Left kidney (tissue), 8 donors: Measurements from ENCODE around the gene SLC6A15. TPM values are rescaled to one million over a fixed set of nuclear protein-coding genes. Genes with fewer than 3 reads are reported as not detected.

Source experiments
- DNase-seq: peaks from one replicate; pipeline ENCODE4 v3.0.0-alpha.2; 2013
- long read RNA-seq, 8 donors: transcript quantifications; one replicate each; lab custom pipeline, GENCODE V29; 2026
- polyA plus RNA-seq: library from polyadenylated mRNA; unstranded; fragments of 120-200 nt; gene quantifications from one replicate; pipeline ENCODE4 v1.2.1, GENCODE V29; 2013; ENCODE audit not compliant: insufficient read length

Gene SLC6A15
- 1.1 TPM for polyA plus RNA-seq
- long read RNA-seq, donor 1, result 0 reads
- long read RNA-seq, donor 2, result 0 reads
- long read RNA-seq, donor 3, result 0 reads
- long read RNA-seq, donor 4, result 0 reads
- long read RNA-seq, donor 5, result 0 reads
- long read RNA-seq, donor 6, result 0 reads
- long read RNA-seq, donor 7, result 0 reads
- long read RNA-seq, donor 8, result 0 reads

GRCh38 chr12:84912198-84913128, at the start of gene SLC6A15:
SLC6A15 (minus strand) TSS chr12:84912799; CDS start chr12:84892120, 20,679 bp downstream.
- peak; percentile 67 for DNase-seq

DNA sequence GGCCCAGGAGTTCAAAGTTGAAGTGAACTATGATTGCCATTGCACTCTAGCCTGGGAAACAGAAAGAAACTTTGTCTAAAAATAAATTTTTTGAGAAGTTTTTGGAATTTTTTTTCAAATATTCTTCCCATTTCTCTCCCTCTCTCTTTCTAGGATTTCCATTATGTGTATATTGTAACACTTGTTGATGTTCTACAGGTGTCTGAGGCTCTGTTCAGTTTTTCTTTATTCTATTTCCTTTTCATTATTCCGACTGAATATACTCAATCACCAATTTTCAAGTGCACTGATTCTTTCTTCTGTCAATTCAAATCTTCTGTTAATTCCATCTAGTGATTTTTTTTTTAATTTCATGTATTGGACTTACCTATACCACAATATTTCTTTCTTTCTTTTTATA, 48.3 kb upstream of the SLC6A15 start:
- DNase-seq, result no peak

DNA sequence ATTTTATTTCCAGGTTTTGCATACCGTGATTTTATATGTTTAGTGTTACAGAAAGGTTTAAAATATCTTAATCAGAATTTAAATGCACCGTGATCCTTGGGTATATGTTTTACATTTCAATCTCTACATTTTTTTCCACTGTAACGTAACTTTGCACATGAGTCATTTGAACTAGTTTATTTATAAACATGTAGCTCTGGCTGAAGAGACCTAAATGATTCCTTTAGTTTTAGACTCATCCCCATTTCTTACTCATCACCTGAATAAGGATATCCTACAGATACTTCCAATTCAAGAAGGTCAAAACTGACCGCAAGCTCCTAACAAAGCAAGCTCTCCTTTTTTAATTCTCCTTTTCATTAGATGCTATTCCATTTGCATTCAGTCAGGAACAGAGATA, 42.7 kb upstream of the SLC6A15 start:
- DNase-seq, result no peak

DNA sequence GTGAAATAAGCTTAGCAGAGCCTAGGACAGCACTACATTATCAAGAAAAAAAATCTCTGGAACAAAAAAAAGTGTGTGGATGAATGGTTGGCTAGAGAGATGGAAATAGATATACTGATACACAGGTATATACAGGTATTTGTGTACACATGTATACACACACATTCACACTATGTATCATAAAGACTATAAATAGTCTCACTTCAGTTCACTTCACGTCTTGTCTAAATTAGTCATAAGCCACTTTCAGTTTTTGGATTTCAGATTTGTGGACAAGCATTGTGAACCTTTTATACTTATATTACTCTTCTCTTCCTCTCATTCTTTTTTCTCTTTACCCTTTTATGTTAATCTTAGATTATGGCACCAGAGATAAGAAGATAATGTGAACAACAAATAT, 41.8 kb upstream of the SLC6A15 start:
- DNase-seq, result no peak

GRCh38 chr12:84950971-84951546, 38.5 kb upstream of the SLC6A15 start:
- no peak for DNase-seq

DNA sequence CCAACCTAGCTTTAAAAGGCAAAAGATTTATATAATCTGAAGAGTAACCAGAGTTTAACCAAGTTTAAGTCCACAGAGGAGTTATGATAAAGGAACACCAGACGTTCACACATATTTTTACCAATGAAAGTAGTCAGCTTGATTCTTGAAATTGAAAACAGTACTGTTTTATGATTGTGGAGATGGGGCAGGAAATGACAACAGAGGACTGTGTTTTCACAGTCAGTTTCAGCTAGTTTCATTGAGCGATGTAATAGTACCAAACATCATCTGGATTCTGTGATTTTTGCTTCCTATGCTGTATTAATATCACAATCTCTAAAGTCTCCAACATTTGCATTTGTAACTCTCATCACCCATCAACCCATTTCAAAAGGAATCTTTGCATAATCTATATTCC, 34.2 kb upstream of the SLC6A15 start:
- DNase-seq, result no peak

DNA sequence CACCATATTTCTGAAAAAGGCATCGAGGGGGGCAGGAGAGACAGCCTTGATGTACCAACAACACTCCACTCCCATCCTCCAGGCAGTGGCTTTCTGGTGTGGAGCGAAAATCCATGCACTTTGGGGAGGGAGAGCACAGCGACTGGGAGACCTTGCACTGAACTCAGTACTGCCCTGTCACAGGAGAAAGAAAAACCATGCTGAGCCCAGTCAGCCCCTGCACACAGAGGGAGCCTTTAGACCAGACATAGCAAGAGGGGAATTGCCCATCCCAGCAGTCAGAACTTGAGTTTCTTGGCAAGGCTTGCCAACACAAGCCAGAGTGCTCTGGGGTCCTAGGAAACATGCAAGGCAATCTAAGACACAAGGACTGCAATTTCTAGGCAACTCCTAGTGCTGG, 24.8 kb upstream of the SLC6A15 start:
- no peak for DNase-seq

- no peak for DNase-seq
These were observed 16.9 kb upstream of the SLC6A15 start for GRCh38 chr12:84929501-84929900.

GRCh38 chr12:84924981-84925380, 12.4 kb upstream of the SLC6A15 start:
- no peak for DNase-seq

GRCh38 chr12:84922693-84923092, 10.1 kb upstream of the SLC6A15 start:
- DNase-seq, result no peak

- DNase-seq, result no peak
These were observed 7.7 kb upstream of the SLC6A15 start for GRCh38 chr12:84920331-84920730.

DNA sequence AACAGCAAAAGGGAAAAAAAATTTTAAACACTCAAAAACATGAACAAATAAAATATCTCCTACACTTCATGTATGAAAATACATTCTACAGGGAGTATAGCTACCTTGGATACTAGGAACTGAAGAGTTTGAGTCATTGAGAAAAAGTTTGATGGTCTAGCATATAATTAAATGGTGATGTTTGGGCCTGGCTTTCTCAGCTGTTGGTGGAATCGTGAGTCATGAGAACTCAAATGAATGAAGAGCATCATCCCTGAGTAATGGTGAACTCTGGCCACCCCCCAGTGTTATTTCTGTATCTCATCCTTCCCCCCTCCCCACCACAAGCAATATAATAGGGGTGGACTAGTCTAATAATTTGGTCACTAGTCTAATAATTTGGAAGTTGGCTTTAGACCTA, 6.7 kb upstream of the SLC6A15 start:
- no peak for DNase-seq

- DNase-seq, result peak; percentile 7
These were observed 523 bp upstream of the SLC6A15 start for GRCh38 chr12:84913129-84913515.

- DNase-seq, result peak; percentile 68
These were observed 1.1 kb downstream of the SLC6A15 start for GRCh38 chr12:84911271-84912197.

- peak; percentile 30 for DNase-seq
These were observed 1.9 kb downstream of the SLC6A15 start for GRCh38 chr12:84910549-84911241.

- no peak for DNase-seq
These were observed 8.5 kb downstream of the SLC6A15 start for GRCh38 chr12:84904051-84904450.

DNA sequence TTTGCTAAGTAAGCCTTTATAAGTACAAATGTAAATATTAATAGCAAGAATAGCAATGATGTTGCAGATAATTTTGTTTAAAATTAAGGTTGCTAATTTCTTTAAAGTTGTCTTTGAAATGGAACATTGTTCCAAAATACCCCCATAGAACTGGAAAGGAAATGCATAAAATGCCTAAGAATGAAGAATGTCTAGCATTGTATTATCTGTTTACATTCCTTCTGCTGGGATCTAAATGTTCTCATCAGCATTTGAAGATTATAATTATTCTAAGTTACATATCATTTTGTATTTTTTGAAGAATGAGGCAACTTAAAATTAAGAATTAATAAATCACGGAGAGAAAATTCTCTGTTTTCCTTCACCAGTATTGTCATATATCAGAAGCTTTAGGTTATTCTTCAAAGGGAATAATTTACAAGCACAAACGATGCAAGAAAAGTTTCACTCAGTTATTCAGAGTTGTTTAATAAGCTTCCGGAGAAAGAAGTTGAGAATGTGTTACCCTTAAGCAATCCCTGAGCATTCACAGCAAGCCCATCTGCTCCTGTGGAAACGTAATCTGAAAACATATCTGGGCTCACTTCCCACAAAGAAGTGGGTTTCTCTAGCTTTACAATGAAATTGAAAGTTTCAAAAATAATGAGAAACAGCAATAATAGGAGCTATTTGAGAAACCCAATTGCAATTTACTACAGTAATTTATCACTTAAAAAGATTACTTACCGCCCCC, 21.3 kb downstream of the SLC6A15 start:
- no peak for DNase-seq

- DNase-seq, result no peak
These were observed 22.8 kb downstream of the SLC6A15 start for GRCh38 chr12:84889818-84890217.

- no peak for DNase-seq
These were observed 23.7 kb downstream of the SLC6A15 start for GRCh38 chr12:84888861-84889260.

- DNase-seq, result no peak
These were observed 35.3 kb downstream of the SLC6A15 start for GRCh38 chr12:84877340-84877739.

DNA sequence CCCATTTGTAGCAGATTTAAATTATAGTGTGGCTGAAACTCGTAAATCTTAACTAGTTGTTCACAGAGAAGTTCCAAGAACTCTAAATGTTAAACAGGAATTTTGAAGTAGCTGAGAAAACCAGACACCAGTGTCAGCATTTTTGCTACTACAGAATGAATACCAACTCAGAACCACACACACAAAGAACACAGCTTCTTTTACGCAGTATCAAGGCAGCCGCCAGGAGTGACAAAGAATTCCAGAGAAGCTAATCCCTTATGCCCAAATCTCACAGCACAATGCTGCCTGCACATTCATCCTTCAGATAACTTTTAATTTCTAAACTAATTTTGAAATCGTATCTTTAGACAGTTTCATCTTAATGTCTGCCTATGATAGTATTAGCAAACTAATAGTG, 37.4 kb downstream of the SLC6A15 start:
- no peak for DNase-seq
